GM12878 (cell line): ENCODE data around the gene KRTAP5-11. TPM values are rescaled to one million over a fixed set of nuclear protein-coding genes. Genes with fewer than 3 reads are reported as not detected.

ENCODE experiments used
- ATAC-seq: fragments of 200-7000 bp; cut with Tn5 transposase; 3 replicates; pipeline ENCODE4 v1.9.1; 2020; ENCODE audit warnings: mild to moderate bottlenecking, moderate library complexity
- BruUV-seq: library from RNA; stranded (reverse); fragments of 400-500 nt; replicated peaks from 2 replicates; lab custom pipeline; 2021; lab: Mats Ljungman, UMichigan
- CTCF ChIA-PET: fragments of 300-600 bp; sonication (Branson Sonifier 250); formaldehyde crosslinking; extraction: SDS; loops from one replicate; lab custom pipeline; 2021; ENCODE audit warnings: inconsistent platforms; lab: Yijun Ruan, JAX
- POLR2A ChIA-PET: fragments of 350-600 bp; formaldehyde crosslinking; extraction: SDS; loops from one replicate; lab custom pipeline; 2021; ENCODE audit warnings: inconsistent platforms; lab: Charles Lee
- RAD21 ChIA-PET: fragments of 300-600 bp; sonication (Branson Sonifier 250); formaldehyde crosslinking; loops from one replicate; lab custom pipeline; 2023; ENCODE audit warnings: antibody characterized with exemption; ENCODE audit not compliant: unreplicated experiment; lab: Charles Lee
- SMC1A ChIA-PET: fragments of 300-600 bp; sonication (Branson Sonifier 250); formaldehyde crosslinking; loops from one replicate; lab custom pipeline; 2023; ENCODE audit not compliant: unreplicated experiment, uncharacterized antibody; lab: Charles Lee
- DNase-seq: peaks from one replicate; pipeline ENCODE4 v3.0.0-alpha.2; 2011; ENCODE audit warnings: low read depth, low spot score
- FAIRE-seq: peaks from 3 replicates; lab custom pipeline; 2011; peaks lifted over from hg19 to GRCh38; lab: Jason Lieb, UNC
- H2AFZ ChIP-seq: 2 replicates; pipeline ENCODE4 v1.6.0; 2011; ENCODE audit warnings: low read depth, low read length, control low read depth; ENCODE audit not compliant: control insufficient read depth
- H3K27ac ChIP-seq: 2 replicates; pipeline ENCODE4 v1.5.1; 2011; ENCODE audit warnings: control low read depth; ENCODE audit not compliant: control insufficient read depth, insufficient read depth
- H3K27me3 ChIP-seq, 2 experiments: replicated peaks in 1 of 2; 2 replicates each; pipeline versions ENCODE4 v1.6.0 to v1.6.1; 2011; ENCODE audit warnings: low read length in 1 of 2; ENCODE audit not compliant: control insufficient read depth in 2 of 2, insufficient read depth in 2 of 2
- H3K36me3 ChIP-seq, 2 experiments: 2 replicates each; pipeline ENCODE4 v1.5.1; 2011; ENCODE audit warnings: low read length in 1 of 2; ENCODE audit not compliant: control insufficient read depth in 2 of 2, insufficient read depth in 2 of 2
- H3K4me1 ChIP-seq: 2 replicates; pipeline ENCODE4 v1.6.1; 2011; ENCODE audit warnings: mild to moderate bottlenecking, low read length, moderate library complexity, mixed read lengths; ENCODE audit not compliant: control insufficient read depth, insufficient read depth
- H3K4me2 ChIP-seq: 2 replicates; pipeline ENCODE4 v1.6.0; 2011; ENCODE audit warnings: control low read depth; ENCODE audit not compliant: control insufficient read depth, insufficient read depth
- H3K4me3 ChIP-seq: fragments of 200-600 bp; sonication (generic); 2 replicates; pipeline ENCODE4 v1.5.1; 2016
- H3K79me2 ChIP-seq: 2 replicates; pipeline ENCODE4 v1.6.0; 2011; ENCODE audit warnings: low read length; ENCODE audit not compliant: control insufficient read depth, insufficient read depth
- H3K9ac ChIP-seq: 2 replicates; pipeline ENCODE4 v1.8.0; 2011; ENCODE audit warnings: low read length, control low read depth, mixed read lengths; ENCODE audit not compliant: control insufficient read depth, insufficient read depth
- H3K9me3 ChIP-seq: replicated peaks from 3 replicates; pipeline ENCODE4 v1.5.1; 2011; ENCODE audit warnings: mild to moderate bottlenecking, low read length; ENCODE audit not compliant: control insufficient read depth, insufficient read depth
- H4K20me1 ChIP-seq: 2 replicates; pipeline ENCODE4 v1.6.0; 2011; ENCODE audit not compliant: control insufficient read depth, insufficient read depth
- BMI1 ChIP-seq: fragments of 450-650 bp; IDR thresholded peaks from 2 replicates; pipeline ENCODE4 v1.6.1; 2016; ENCODE audit warnings: mild to moderate bottlenecking, moderate library complexity, borderline replicate concordance
- CBFB ChIP-seq: IDR thresholded peaks from 2 replicates; pipeline ENCODE4 v1.6.1; 2016; ENCODE audit warnings: antibody characterized with exemption, low read depth
- EGR1 ChIP-seq, 2 experiments: IDR thresholded peaks; 1 replicate in 1 of 2; 2 replicates in 1 of 2; pipeline ENCODE4 v1.6.1; 2011 to 2012; ENCODE audit warnings: low read depth in 2 of 2, low read length in 2 of 2, borderline replicate concordance in 1 of 2, mild to moderate bottlenecking in 1 of 2, moderate library complexity in 1 of 2
- FOXM1 ChIP-seq: IDR thresholded peaks from 2 replicates; pipeline ENCODE4 v1.6.1; 2012; ENCODE audit warnings: low read depth, mild to moderate bottlenecking, inconsistent platforms, low read length, moderate library complexity
- POLR2AphosphoS5 ChIP-seq: IDR thresholded peaks from 2 replicates; pipeline ENCODE4 v1.6.1; 2011; ENCODE audit warnings: mild to moderate bottlenecking, low read length, inconsistent platforms
- RAD21 ChIP-seq: IDR thresholded peaks from 2 replicates; pipeline ENCODE4 v1.6.1; 2011; ENCODE audit warnings: mild to moderate bottlenecking, low read depth, low read length, moderate library complexity; ENCODE audit not compliant: insufficient read depth
- RAD51 ChIP-seq: fragments of 450-650 bp; IDR thresholded peaks from 2 replicates; pipeline ENCODE4 v1.6.1; 2016; ENCODE audit warnings: moderate library complexity, mild to moderate bottlenecking, inconsistent platforms
- RB1 ChIP-seq: fragments of 450-650 bp; formaldehyde crosslinking; IDR thresholded peaks from 2 replicates; pipeline ENCODE4 v1.6.1; 2017; ENCODE audit warnings: mild to moderate bottlenecking, borderline replicate concordance
- RBBP5 ChIP-seq: fragments of 200-600 bp; sonication (generic); conservative IDR thresholded peaks from 2 replicates; pipeline ENCODE4 v1.6.1; 2016
- SPI1 ChIP-seq: IDR thresholded peaks from 2 replicates; pipeline ENCODE4 v1.6.1; 2011; ENCODE audit warnings: low read depth, mild to moderate bottlenecking, low read length, moderate library complexity, borderline replicate concordance; ENCODE audit not compliant: insufficient read depth
- TBL1XR1 ChIP-seq: IDR thresholded peaks from 2 replicates; pipeline ENCODE4 v1.6.1; 2012; ENCODE audit warnings: low read depth, low read length, improper control_type of control experiment
- ZBTB11 ChIP-seq: fragments of 450-650 bp; formaldehyde crosslinking; IDR thresholded peaks from 2 replicates; pipeline ENCODE4 v1.5.0; 2022; ENCODE audit warnings: mild to moderate bottlenecking, missing genetic modification characterization
- ZSCAN29 ChIP-seq: fragments of 450-650 bp; IDR thresholded peaks from 2 replicates; pipeline ENCODE4 v1.6.1; 2017; ENCODE audit warnings: mild to moderate bottlenecking, moderate library complexity
- WGBS: methylation state at CpG from one replicate; pipeline ENCODE4 v1.1.6; 2016; ENCODE audit warnings: low lambda C conversion rate; ENCODE audit not compliant: insufficient replicate concordance, insufficient coverage; ENCODE audit errors: missing lambda C conversion rate; 5-methylcytosine and 5-hydroxymethylcytosine counted together
- in situ Hi-C: fragments of 300-500 bp; cut with MboI; formaldehyde crosslinking; loops from 9 replicates; pipeline ENCODE4 v1.14.3; 2018; ENCODE audit warnings: mixed read lengths
- intact Hi-C: fragments of 100-400 bp; cut with micrococcal nuclease; formaldehyde crosslinking; loops from one replicate; pipeline ENCODE4 v1.14.2; 2022; ENCODE audit not compliant: unreplicated experiment
- polyA plus RNA-seq, 11 experiments: library from polyadenylated mRNA; depleted of rRNA in 4 of 11; unstranded in 6 of 11; stranded (reverse) in 5 of 11; fragments of >200 nt; fragmentation: Nextera tagmentation in 4 of 11; fragmentation: Illumina TruSeq in 1 of 11; extraction: Ambion mirVana in 4 of 11; extraction: Trizol in 1 of 11; gene quantifications; 1 replicate in 1 of 11; 2 replicates in 10 of 11; pipeline versions ENCODE4 v1.2.1 to v1.2.3, GENCODE V29; 2011 to 2016; ENCODE audit warnings: inconsistent platforms in 2 of 11, missing spikeins in 2 of 11, low read depth in 1 of 11
- total RNA-seq, 4 experiments: library from RNA; depleted of rRNA in 3 of 4; stranded (reverse); fragments of >200 nt in 3 of 4; fragmentation: Illumina TruSeq in 1 of 4; extraction: Trizol in 1 of 4; gene quantifications; 2 replicates each; pipeline versions ENCODE4 v1.2.1 to v1.2.3, GENCODE V29; 2013 to 2021
- TF ChIP-seq, protein P1 (sequence below): IDR thresholded peaks from 2 replicates; pipeline ENCODE4 v1.6.1; 2012; ENCODE audit warnings: mild to moderate bottlenecking, low read depth, low read length

KRTAP5-11 gene
- total and polyA plus RNA-seq, 10 of the 15 experiments (the other 5 are each of a cell fraction or from before 2014, with no cell fraction given) = not detected

GRCh38 chr11:71572811-71573210 lies 9.9 kb downstream of the KRTAP5-11 start:
- no peak for DNase-seq
- no peak for FAIRE-seq
- no peaks in the 10 kb centered on the region; the same call in 1 of the 2 replicates for H4K20me1 ChIP-seq
- H3K4me1 ChIP-seq = no peaks in the 10 kb centered on the region
- no peak overlapping the region for H3K4me2 ChIP-seq
- no peaks in the 10 kb centered on the region for H3K36me3 ChIP-seq
- in situ Hi-C loops (no loop called here), intact Hi-C loops (no loop called here)
- H3K79me2 ChIP-seq = no peaks in the 10 kb centered on the region
- no peak for ATAC-seq
- no peak overlapping the region for H3K9ac ChIP-seq
- no peaks in the 10 kb centered on the region for H3K9me3 ChIP-seq
- ChIA-PET RAD21 (no interaction called here), SMC1A (interaction anchor here (1.3 kb wide), 1 partner anchor 10 kb away, joined by 3 read pairs; no protein-coding TSS in a partner anchor), POLR2A (no interaction called here), CTCF (no interaction called here)
- H3K27ac ChIP-seq = no peak overlapping the region
- WGBS = 40% methylated on average over 11 of the region's 11 CpGs
- no peaks in the 10 kb centered on the region; a peak in 2 of 4 replicates for H3K27me3 ChIP-seq
- H3K4me3 ChIP-seq = no peak overlapping the region
- no peak overlapping the region for H2AFZ ChIP-seq
- BruUV-seq = no TSS peak
- no peak for TF ChIP-seq FOXM1
- no peak for TF ChIP-seq SPI1
- no peak for TF ChIP-seq RAD21
- no peak for TF ChIP-seq POLR2AphosphoS5
- no peak for TF ChIP-seq BMI1
- no peak for TF ChIP-seq ZBTB11 (CRISPR knock-in tag)
- TF ChIP-seq ZSCAN29 = no peak
- no peak for TF ChIP-seq RAD51
- TF ChIP-seq, protein P1, sequence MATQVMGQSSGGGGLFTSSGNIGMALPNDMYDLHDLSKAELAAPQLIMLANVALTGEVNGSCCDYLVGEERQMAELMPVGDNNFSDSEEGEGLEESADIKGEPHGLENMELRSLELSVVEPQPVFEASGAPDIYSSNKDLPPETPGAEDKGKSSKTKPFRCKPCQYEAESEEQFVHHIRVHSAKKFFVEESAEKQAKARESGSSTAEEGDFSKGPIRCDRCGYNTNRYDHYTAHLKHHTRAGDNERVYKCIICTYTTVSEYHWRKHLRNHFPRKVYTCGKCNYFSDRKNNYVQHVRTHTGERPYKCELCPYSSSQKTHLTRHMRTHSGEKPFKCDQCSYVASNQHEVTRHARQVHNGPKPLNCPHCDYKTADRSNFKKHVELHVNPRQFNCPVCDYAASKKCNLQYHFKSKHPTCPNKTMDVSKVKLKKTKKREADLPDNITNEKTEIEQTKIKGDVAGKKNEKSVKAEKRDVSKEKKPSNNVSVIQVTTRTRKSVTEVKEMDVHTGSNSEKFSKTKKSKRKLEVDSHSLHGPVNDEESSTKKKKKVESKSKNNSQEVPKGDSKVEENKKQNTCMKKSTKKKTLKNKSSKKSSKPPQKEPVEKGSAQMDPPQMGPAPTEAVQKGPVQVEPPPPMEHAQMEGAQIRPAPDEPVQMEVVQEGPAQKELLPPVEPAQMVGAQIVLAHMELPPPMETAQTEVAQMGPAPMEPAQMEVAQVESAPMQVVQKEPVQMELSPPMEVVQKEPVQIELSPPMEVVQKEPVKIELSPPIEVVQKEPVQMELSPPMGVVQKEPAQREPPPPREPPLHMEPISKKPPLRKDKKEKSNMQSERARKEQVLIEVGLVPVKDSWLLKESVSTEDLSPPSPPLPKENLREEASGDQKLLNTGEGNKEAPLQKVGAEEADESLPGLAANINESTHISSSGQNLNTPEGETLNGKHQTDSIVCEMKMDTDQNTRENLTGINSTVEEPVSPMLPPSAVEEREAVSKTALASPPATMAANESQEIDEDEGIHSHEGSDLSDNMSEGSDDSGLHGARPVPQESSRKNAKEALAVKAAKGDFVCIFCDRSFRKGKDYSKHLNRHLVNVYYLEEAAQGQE = no peak
- TF ChIP-seq TBL1XR1 = no peak
- TF ChIP-seq EGR1 (IDR thresholded peaks at IDR 0.05; ENCODE audit: borderline replicate concordance in 1 of 2, low read depth in 2 of 2, low read length in 2 of 2) = no peak
- no peak for TF ChIP-seq CBFB
- TF ChIP-seq RB1 = no peak
- TF ChIP-seq RBBP5 = no peak
